ENCODE data around the gene USP13.

The USP13 gene

DNA sequence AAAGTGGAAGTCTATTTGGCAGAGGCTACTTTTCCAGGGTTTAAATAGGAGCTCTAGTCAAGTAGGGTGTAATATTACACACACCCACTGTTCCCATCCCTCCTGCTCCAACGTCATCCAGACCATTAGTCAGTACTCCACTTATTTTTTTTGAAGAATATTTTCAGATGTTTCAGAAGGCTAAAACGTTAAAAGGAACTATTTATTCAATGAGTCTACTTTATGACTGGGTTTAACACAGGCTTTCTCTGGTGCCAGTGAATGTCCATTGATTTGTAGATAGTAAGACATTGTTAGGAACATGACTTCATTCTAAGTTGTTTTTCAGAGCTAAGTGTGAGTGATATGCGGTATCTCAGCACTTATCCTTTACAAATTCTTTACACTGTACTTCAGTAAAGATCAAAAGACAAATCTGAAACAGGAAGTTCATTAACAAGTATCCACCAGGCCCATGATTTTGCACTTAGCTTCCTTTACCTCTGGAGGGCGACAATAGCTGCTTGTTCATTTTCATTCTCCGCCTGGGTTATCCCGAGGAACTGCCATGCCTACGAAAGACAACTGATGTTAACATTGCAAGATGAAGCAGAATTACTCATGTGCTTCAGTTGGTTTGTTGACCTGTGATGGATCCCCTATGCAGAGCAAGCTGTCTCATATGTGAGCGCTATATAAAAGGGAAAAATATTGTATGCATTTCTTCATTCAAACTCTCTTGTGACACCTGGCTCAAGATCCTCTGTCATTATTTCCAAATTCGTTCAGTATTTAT lies 158.7 kb downstream of the USP13 start:
- peak overlapping the region; percentile 3 for H3K4me3 ChIP-seq (ENCODE audit: control insufficient read depth, low read depth, low read length)
- TF ChIP-seq, protein P1, sequence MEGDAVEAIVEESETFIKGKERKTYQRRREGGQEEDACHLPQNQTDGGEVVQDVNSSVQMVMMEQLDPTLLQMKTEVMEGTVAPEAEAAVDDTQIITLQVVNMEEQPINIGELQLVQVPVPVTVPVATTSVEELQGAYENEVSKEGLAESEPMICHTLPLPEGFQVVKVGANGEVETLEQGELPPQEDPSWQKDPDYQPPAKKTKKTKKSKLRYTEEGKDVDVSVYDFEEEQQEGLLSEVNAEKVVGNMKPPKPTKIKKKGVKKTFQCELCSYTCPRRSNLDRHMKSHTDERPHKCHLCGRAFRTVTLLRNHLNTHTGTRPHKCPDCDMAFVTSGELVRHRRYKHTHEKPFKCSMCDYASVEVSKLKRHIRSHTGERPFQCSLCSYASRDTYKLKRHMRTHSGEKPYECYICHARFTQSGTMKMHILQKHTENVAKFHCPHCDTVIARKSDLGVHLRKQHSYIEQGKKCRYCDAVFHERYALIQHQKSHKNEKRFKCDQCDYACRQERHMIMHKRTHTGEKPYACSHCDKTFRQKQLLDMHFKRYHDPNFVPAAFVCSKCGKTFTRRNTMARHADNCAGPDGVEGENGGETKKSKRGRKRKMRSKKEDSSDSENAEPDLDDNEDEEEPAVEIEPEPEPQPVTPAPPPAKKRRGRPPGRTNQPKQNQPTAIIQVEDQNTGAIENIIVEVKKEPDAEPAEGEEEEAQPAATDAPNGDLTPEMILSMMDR (conservative IDR thresholded peaks at IDR 0.05; ENCODE audit: control insufficient read depth, insufficient read depth, low read depth, low read length), result peak; percentile 72
- DNase-seq (ENCODE audit: low read depth), result peak; percentile 94

DNA sequence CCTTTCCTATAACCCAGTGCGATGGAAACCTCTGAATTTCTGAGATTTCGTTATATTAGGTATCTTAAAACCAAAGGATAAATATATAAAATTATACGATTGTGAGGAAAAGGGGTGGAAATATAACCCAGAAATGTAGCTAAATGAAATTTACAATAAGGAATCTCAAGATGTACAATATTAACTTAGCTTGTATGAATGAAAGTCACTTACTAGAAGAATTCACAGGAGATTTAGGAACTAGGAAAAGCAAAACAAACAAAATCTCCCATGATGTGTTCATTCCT lies 159.2 kb downstream of the USP13 start:
- no peak for DNase-seq (ENCODE audit: low read depth)
- H3K4me3 ChIP-seq (ENCODE audit: control insufficient read depth, low read depth, low read length), result no peak overlapping the region
- TF ChIP-seq, protein P1 (conservative IDR thresholded peaks at IDR 0.05; ENCODE audit: control insufficient read depth, insufficient read depth, low read depth, low read length), result no peak

DNA sequence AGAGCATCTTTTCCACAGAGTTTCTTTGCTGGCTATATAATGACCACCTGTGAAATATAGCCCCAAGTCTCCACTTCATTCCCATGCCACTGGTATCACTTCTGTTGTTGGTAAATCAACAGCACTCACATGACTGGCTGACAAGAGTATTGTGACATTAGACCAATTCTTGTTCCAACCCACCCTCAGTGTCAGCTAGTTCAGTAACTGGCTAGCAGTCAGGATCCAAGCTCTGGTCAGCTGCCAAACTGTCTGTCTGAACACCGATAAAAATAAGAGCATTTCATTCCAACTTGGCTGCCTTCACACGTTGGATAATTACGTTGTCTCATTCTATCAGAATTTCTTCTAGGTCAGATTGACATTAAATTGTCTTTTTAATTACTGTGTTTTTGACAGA lies 166.5 kb downstream of the USP13 start:
- no peak overlapping the region for H3K4me3 ChIP-seq (ENCODE audit: control insufficient read depth, low read depth, low read length)
- TF ChIP-seq, protein P1 (conservative IDR thresholded peaks at IDR 0.05; ENCODE audit: control insufficient read depth, insufficient read depth, low read depth, low read length), result no peak
- DNase-seq (ENCODE audit: low read depth), result no peak

DNA sequence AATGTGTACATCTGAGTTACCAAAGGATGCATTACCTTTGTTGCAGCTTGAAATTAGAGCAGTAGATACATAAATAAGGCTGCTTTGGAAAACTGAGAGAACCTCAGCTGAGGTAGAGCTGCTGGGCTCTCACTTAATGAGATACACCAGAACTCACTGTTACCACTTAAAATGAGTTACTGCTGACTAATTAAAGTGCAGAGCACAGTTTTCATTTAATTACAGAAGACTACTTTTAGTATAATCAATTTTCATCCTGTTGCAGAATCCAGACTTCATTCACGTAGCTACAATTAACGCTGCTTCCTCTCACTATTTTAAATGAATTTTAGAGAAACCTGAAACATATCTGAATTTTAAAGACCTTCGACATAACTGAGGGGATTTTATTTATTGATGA lies 169.5 kb downstream of the USP13 start:
- no peak for DNase-seq (ENCODE audit: low read depth)
- TF ChIP-seq, protein P1 (conservative IDR thresholded peaks at IDR 0.05; ENCODE audit: control insufficient read depth, insufficient read depth, low read depth, low read length), result no peak
- no peak overlapping the region for H3K4me3 ChIP-seq (ENCODE audit: control insufficient read depth, low read depth, low read length)

DNA sequence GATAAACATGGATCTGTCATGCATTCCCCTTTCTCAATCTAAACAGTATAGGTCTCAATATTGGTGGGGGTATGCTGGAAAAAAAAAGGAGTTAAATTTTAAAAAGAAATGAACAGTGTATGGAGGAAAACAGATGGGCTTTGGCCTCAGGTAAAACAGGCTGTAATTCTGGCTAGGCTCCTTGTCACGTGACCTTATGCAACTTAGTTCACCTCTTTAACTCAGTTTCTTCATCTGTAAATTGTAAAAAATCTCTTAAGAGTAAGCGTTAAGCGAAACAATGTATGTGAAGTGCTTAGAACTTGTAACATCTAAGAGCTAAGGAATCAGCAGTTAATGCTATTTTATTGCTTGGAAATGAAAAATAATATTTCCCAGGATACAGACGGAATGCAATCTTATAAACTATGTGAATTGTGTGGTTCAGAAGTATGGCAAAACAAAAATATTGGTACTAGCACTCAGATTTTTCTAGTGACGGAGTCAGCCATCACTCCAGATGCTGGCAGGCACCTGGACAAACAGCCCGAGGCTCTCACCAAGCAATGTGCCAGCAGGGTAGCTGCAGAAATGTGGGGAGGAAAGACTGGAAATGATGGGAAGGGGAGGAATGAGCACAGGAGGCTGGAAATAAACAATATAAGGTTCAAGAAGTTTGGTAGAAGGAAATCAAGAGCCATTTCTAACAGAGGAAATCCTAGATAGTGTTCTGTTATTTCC lies 172.8 kb downstream of the USP13 start:
- no peak overlapping the region for H3K4me3 ChIP-seq (ENCODE audit: control insufficient read depth, low read depth, low read length)
- DNase-seq (ENCODE audit: low read depth), result no peak
- TF ChIP-seq, protein P1 (conservative IDR thresholded peaks at IDR 0.05; ENCODE audit: control insufficient read depth, insufficient read depth, low read depth, low read length), result no peak

DNA sequence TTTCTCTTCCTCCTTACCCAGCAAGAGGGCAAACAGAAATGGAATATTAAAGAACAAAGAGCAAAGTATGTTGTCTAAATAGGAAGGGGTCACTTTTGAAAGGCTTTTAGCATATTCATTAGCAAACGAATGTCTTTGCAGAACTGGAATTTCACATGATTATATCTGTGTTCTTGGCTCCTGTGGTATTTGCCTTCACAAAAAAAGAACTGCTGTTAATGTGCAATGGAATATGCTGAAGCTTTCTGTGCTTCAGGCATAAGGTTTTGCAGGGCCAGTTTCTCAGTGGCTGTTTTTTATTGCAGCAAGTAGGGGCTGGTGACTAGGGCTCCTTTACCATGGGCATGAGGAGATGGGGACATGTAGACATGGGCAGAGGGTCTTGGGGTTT lies 173.4 kb downstream of the USP13 start:
- DNase-seq (ENCODE audit: low read depth), result no peak
- no peak overlapping the region for H3K4me3 ChIP-seq (ENCODE audit: control insufficient read depth, low read depth, low read length)
- TF ChIP-seq, protein P1 (conservative IDR thresholded peaks at IDR 0.05; ENCODE audit: control insufficient read depth, insufficient read depth, low read depth, low read length), result no peak

Measured in fibroblast of mammary gland (primary cell).